Stimulated activated CD8-positive, alpha-beta memory T cell treated with anti-CD3 and anti-CD28 coated beads, Interleukin-15, amount 100 ng/mL, for 4 hours (primary cell): ENCODE results near the gene INTS1.
A peak's percentile ranks its signal among the peaks of the same experiment; 100 is the strongest.

Experiments
- DNase-seq, 2 donors: peaks; one replicate each; pipeline ENCODE4 v3.0.0-alpha.2; 2020; ENCODE audit warnings: low read depth in 2 of 2

The INTS1 gene

GRCh38 chr7:1503816-1504775 is at the start of gene INTS1:
Gene INTS1, minus strand, starts transcription at chr7:1504389. Its CDS starts 429 bp downstream, at chr7:1503960.
- DNase-seq: peak; percentile 77 to 78

- DNase-seq: no peak
Observed at GRCh38 chr7:1553512-1554210, 49.5 kb upstream of the INTS1 start.

DNA sequence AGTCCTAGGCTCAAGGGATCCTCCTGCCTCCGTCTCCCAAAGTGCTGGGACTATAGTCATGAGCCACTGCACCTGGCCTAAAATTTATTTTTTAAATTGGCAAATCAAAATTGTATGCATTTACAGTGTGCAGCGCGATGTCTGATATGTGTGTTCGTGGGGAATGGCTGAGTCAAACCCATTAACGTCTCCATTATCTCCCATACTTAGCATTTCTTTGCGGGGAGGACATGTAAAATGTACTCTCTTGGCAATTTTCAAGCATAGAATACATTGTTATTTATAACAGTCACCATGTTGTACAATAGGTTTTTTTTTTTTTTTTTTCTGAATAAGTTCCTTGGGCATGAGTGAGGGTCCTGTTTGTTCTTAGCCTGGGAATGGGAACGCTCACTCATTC is 48.0 kb upstream of the INTS1 start:
- DNase-seq: no peak

- no peak for DNase-seq
Observed at GRCh38 chr7:1550846-1551155, 46.6 kb upstream of the INTS1 start.

- DNase-seq: no peak
Observed at GRCh38 chr7:1550005-1550845, 46.0 kb upstream of the INTS1 start.

- DNase-seq: no peak
Observed at GRCh38 chr7:1549357-1550004, 45.3 kb upstream of the INTS1 start.

DNA sequence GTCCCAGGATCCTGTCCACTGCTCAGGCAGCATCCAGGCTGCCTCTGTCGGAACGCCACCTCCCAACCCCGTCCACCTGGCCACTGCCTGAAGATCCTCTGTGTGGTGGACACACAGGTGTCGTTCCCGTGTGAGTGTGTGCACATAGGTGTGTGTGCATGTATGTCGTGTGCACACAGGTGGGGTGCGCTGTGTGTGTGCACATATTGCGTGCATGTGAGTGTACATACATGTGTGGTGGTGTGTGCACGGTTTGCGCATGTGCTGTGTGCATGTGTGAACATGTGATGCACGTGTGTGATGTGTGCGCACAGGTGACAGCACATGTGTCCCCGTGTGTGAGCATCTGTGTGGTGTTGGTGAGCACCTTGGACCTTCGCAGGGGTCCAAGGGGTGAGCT is 44.8 kb upstream of the INTS1 start:
- DNase-seq: no peak

- no peak for DNase-seq
Observed at GRCh38 chr7:1548438-1548831, 44.2 kb upstream of the INTS1 start.

DNA sequence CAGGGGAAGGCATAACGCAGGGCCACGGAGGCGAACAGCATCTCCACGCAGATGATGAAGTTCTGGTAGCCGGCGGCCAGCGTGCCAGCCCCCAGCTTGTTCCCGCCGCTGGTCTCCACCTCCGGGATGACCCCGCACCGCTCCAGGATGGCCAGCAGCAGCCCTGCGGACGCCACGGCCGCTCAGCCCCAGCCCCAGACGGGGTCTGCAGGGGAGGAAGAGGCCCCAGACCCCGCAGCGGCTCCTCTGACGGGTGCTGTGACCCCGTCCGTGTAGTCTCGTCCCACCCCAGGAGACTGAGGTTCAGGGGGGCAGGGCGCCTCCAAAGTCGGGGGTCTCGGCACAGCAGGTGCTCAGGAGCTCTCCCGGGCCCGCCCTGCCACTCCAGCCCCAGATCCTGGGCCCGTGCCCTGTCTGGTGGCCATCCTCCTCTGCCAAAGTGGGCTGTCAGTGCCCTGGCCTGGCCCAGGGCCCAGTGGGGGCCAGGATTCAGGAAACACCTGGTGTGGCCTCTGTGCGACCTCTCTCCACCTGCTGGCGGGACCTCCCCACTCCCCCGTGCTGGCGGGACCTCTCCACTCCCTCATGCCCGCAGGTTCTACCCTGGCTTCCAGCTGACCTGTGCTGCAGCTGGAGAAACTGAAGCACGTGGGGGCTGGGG is 43.7 kb upstream of the INTS1 start:
- DNase-seq: no peak

DNA sequence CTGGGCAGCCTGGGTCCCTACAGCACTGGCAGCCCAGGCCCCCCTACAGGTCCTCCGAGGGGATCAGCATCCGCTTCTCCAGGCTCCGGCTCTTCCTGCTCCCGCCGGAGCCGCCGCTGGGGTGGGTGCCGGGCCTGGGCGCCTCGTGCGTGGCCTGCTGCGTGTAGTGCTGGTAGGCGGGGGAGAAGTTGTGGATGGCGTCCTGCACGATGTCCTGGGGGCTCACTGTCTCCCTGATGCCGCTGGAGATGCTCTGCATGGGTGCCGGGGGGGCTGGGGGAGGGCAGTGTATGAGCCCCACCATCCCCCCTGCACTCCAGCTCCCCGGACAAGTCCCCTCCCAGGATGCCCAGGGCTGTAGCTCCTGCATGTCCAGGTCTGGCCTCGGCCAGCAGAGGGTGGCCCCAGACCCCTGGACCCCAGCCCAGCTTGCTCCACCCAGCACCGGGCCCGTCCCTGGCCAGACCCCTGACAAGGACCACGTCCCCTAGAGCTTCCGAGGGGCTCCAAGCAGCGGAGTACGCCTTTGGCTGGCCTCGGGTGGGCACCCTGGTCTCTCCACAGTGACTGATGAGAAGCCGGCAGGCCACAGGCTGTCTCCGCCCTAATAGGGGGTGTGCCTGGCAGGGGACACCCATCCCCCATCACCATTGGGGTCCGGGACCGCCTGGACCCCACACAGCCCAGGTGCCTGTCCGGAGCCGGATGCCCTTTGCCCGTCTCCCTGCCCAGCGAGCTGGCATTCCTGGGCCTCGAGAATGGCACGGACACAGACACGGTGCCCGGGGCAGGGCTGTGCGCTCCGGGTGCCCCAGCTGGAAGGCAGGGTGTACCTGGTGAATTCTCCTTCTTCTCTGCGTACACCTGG is 43.0 kb upstream of the INTS1 start:
- no peak for DNase-seq

DNA sequence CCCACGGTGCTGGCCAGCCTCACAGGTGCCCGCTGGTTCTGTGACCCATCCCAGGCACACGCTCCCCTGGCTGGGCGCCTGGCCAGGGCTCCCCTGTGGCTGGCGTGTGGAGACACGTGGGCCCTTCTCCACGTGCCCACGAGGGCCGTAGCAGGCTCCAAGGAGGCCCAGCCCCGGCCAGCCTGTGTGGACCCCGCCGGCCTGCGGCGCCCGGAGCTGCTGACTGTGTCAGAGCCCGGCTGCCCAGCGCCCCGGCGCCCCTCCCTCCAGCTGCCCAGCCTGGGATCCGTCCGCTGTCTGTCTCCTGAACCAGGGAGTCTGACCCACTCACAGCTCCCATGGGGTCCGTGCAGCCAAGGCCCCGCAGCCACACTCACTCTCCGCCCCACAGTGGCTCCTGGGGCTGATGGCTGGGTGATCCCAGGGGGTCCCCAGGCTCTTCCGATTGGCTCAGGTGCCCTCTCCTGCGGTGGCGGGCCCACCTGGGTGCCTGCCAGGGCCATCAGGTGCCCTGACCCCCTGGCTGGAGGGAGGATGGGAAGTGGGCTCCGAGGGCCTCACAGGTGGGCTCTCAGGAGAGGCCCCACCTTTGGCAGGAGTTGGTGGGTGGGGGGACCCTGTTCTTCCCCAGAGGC is 42.2 kb upstream of the INTS1 start:
- no peak for DNase-seq

DNA sequence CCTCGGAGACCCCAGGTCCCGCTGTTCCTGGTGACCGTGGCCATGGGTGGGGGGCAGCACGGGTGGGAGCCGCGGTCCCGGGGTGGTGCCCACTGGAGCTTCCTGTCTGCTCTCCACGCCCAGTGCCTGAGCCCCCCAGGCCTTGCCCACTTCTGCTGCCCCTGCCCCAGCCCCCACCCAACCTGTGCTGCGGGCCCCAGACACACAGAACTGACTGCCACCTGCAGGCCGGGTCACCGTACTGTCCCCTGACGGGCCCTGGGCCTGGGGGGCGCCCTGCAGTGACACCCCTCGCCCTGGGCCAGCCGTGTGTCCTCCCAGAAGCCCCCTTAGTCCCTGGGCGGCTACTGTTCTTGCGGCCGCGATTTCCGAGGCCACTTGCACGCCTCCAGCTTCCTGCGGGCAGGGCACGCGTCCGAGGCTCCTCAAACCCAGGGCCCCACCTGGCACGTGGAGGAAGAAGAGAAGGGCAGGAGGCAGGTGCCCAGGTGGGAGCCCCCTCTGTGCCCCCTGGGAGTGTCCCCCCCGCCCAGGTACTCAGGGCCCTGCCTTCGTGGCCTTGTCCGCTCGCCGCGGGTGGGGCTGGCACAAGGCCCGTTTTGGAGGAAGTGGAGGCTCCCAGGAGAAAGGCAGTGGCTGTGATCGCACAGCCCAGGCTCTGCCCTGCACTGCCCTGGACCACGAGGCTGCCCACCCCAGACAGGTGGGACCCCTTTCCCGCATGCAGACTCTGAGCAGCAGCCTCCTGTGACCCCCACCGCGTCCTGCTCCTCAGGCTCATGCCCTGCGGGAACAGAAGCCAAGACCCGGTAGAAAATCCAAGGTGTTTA is 41.4 kb upstream of the INTS1 start:
- DNase-seq: no peak

GRCh38 chr7:1544896-1545416 is 40.8 kb upstream of the INTS1 start:
- DNase-seq: no peak

DNA sequence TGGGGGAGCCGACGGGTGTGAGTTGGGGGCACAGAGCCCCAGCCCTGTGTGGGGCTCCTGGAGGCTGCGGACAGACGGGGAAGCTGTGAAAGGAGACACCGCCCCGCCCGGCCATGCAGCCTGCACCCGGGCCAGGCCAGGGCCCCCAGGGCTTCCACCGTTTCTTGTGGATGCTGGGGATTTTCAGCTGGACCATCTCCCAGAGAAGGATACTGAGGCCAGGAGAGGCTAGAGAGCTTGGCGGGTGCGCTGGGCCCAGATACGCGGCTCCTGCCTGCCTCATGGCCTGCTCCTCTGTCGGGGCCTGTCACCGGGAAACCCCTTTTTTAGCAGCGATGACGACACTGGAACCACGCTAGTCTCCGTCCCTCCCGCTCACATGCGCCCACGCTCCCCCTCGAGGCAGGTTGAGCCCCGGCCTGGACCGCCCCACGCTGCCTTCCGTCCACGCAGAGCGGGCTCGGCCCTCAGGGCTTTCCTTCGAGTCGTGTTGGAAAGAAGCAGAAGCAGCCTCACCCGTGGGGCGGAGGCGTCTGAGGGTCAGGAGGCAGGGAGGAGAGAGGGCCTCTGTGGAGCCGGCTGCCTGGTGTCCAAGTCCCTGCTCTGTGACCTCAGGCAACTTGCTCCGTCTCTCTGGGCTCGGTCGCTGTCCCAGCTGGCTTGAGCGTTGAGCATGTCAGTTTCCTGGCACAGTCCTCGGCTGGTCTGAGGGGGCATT is 40.1 kb upstream of the INTS1 start:
- no peak for DNase-seq

- DNase-seq: no peak
Observed at GRCh38 chr7:1543826-1544177, 39.6 kb upstream of the INTS1 start.

- no peak for DNase-seq
Observed at GRCh38 chr7:1542841-1543747, 38.9 kb upstream of the INTS1 start.

- DNase-seq: no peak
Observed at GRCh38 chr7:1542329-1542728, 38.1 kb upstream of the INTS1 start.
